Measurements from ENCODE around the gene GNPAT. TPM values are rescaled to one million over a fixed set of nuclear protein-coding genes. Genes with fewer than 3 reads are reported as not detected.

GNPAT gene
- total RNA-seq, 1 experiment from 2014 or later, result 32.8 TPM

DNA sequence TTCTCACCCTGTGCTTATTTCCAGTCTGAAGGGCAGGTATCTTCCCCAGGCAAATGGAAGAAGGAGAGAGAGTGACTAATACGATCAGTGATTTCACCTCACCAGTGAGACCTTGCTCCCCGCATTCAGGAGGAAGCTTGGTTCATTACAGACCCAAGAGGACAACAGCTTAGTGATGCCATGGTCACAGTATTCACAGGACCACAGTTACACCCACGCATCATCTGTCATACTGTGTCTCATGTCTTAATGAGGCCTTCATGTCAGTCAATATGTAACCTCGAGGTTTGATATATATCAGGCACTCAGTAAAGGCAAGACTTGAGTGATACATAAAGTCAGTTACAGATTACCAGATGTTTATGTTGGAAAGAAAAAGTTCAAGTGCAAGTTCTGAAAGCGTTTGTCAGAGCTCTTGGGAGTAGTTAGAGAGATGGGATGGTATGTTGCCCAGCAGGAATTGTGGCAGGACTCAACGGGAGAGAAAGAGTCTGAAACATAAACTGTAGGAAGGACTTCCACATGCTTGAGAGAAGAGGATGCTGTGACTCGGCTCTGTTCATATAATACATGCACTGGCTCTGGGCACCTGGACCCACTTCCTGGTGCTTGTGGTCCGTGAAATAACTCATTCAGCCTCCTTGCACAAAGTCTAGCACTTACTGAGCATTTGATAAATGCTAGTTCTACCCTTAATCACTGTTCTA lies 33.3 kb downstream of the GNPAT start (continued):
- TF ChIP-seq ZNF232 (CRISPR knock-in tag; IDR thresholded peaks at IDR 0.05), result no peak
- no peak for TF ChIP-seq ZBTB21 (CRISPR knock-in tag; IDR thresholded peaks at IDR 0.05; ENCODE audit: borderline replicate concordance)

- Mint-ChIP-seq H3K4me1 (no peaks in the 10 kb centered on the region), H3K36me3 (peaks cover 20% of the 10 kb centered on the region), H3K4me3 (no peak overlapping the region), H3K27ac (no peak overlapping the region), H3K27me3 (ENCODE audit: low read depth) (peaks cover 7% of the 10 kb centered on the region; the same call in 1 of the 2 replicates), H3K9me3 (no peaks in the 10 kb centered on the region)
- ChIA-PET CTCF (no interaction called here), POLR2A (no interaction called here)
- ATAC-seq, result no peak
- DNase-seq (ENCODE audit: low spot score), result no peak
- TF ChIP-seq SP1 (CRISPR knock-in tag; conservative IDR thresholded peaks at IDR 0.05), result no peak
These were observed 37.2 kb downstream of the GNPAT start for GRCh38 chr1:231278100-231278790.

GRCh38 chr1:231279081-231279480 lies 38.1 kb downstream of the GNPAT start:
- H3K27ac Mint-ChIP-seq, result no peak overlapping the region
- H3K9me3 Mint-ChIP-seq, result no peaks in the 10 kb centered on the region
- peaks cover 7% of the 10 kb centered on the region; the same call in 1 of the 2 replicates for H3K27me3 Mint-ChIP-seq (ENCODE audit: low read depth)
- TF ChIP-seq E2F4 (CRISPR knock-in tag; IDR thresholded peaks at IDR 0.05; ENCODE audit: borderline replicate concordance, low read depth), result no peak
- TF ChIP-seq ZNF317 (CRISPR knock-in tag; IDR thresholded peaks at IDR 0.05; ENCODE audit: borderline replicate concordance, low read depth), result no peak
- TF ChIP-seq, protein P1, sequence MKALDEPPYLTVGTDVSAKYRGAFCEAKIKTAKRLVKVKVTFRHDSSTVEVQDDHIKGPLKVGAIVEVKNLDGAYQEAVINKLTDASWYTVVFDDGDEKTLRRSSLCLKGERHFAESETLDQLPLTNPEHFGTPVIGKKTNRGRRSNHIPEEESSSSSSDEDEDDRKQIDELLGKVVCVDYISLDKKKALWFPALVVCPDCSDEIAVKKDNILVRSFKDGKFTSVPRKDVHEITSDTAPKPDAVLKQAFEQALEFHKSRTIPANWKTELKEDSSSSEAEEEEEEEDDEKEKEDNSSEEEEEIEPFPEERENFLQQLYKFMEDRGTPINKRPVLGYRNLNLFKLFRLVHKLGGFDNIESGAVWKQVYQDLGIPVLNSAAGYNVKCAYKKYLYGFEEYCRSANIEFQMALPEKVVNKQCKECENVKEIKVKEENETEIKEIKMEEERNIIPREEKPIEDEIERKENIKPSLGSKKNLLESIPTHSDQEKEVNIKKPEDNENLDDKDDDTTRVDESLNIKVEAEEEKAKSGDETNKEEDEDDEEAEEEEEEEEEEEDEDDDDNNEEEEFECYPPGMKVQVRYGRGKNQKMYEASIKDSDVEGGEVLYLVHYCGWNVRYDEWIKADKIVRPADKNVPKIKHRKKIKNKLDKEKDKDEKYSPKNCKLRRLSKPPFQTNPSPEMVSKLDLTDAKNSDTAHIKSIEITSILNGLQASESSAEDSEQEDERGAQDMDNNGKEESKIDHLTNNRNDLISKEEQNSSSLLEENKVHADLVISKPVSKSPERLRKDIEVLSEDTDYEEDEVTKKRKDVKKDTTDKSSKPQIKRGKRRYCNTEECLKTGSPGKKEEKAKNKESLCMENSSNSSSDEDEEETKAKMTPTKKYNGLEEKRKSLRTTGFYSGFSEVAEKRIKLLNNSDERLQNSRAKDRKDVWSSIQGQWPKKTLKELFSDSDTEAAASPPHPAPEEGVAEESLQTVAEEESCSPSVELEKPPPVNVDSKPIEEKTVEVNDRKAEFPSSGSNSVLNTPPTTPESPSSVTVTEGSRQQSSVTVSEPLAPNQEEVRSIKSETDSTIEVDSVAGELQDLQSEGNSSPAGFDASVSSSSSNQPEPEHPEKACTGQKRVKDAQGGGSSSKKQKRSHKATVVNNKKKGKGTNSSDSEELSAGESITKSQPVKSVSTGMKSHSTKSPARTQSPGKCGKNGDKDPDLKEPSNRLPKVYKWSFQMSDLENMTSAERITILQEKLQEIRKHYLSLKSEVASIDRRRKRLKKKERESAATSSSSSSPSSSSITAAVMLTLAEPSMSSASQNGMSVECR (CRISPR knock-in tag; IDR thresholded peaks at IDR 0.05; ENCODE audit: borderline replicate concordance), result no peak
- no peak for TF ChIP-seq OVOL2 (CRISPR knock-in tag; IDR thresholded peaks at IDR 0.05; ENCODE audit: borderline replicate concordance)
- no peak for TF ChIP-seq FOXJ3 (CRISPR knock-in tag; IDR thresholded peaks at IDR 0.05; ENCODE audit: borderline replicate concordance)
- TF ChIP-seq ZBTB21 (CRISPR knock-in tag; IDR thresholded peaks at IDR 0.05; ENCODE audit: borderline replicate concordance), result no peak
- TF ChIP-seq, protein P2, sequence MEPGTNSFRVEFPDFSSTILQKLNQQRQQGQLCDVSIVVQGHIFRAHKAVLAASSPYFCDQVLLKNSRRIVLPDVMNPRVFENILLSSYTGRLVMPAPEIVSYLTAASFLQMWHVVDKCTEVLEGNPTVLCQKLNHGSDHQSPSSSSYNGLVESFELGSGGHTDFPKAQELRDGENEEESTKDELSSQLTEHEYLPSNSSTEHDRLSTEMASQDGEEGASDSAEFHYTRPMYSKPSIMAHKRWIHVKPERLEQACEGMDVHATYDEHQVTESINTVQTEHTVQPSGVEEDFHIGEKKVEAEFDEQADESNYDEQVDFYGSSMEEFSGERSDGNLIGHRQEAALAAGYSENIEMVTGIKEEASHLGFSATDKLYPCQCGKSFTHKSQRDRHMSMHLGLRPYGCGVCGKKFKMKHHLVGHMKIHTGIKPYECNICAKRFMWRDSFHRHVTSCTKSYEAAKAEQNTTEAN (CRISPR knock-in tag; IDR thresholded peaks at IDR 0.05), result no peak
- TF ChIP-seq, protein P3, sequence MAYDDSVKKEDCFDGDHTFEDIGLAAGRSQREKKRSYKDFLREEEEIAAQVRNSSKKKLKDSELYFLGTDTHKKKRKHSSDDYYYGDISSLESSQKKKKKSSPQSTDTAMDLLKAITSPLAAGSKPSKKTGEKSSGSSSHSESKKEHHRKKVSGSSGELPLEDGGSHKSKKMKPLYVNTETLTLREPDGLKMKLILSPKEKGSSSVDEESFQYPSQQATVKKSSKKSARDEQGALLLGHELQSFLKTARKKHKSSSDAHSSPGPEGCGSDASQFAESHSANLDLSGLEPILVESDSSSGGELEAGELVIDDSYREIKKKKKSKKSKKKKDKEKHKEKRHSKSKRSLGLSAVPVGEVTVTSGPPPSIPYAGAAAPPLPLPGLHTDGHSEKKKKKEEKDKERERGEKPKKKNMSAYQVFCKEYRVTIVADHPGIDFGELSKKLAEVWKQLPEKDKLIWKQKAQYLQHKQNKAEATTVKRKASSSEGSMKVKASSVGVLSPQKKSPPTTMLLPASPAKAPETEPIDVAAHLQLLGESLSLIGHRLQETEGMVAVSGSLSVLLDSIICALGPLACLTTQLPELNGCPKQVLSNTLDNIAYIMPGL (CRISPR knock-in tag; IDR thresholded peaks at IDR 0.05), result no peak
- peaks cover 19% of the 10 kb centered on the region for H3K36me3 Mint-ChIP-seq
- peaks cover 1% of the 10 kb centered on the region; the same call in 1 of the 2 replicates for H3K4me1 Mint-ChIP-seq
- DNase-seq (ENCODE audit: low spot score) (no peak), ATAC-seq (no peak)
- POLR2A ChIA-PET, result no interaction called here
- no peak overlapping the region for H3K4me3 Mint-ChIP-seq
- CTCF ChIA-PET, result no interaction called here
